SK-MEL-5 (cell line): Measurements from ENCODE around the gene CABLES1. TPM values are rescaled to one million over a fixed set of nuclear protein-coding genes. Genes with fewer than 3 reads are reported as not detected.
"Not testable (repeated sequence)": the region's sequence is repeated elsewhere in the genome, so short reads cannot be mapped to it uniquely, and the experiment has no call there.

ENCODE experiments used
- DNase-seq: peaks from one replicate; pipeline ENCODE4 v3.0.0-alpha.2; 2016; ENCODE audit warnings: low read depth, low spot score
- in situ Hi-C: cut with HindIII; loops from 2 replicates; pipeline ENCODE4 v1.10.0; 2016; ENCODE audit warnings: low sequenced_read_pairs, high pct_unique_total_duplicates, low pct_unique_long_range_greater_than_20kb
- polyA plus RNA-seq, 2 experiments: library from polyadenylated mRNA; depleted of rRNA; stranded (reverse); fragments of >200 nt; gene quantifications; 2 replicates each; pipeline ENCODE4 v1.2.3, GENCODE V29; 2015
- total RNA-seq: library from RNA; depleted of rRNA; stranded (reverse); fragments of >200 nt; shearing (Covaris generic); gene quantifications from 2 replicates; pipeline ENCODE4 v1.2.3, GENCODE V29; 2014; rRNA removed

Gene CABLES1, protein sequence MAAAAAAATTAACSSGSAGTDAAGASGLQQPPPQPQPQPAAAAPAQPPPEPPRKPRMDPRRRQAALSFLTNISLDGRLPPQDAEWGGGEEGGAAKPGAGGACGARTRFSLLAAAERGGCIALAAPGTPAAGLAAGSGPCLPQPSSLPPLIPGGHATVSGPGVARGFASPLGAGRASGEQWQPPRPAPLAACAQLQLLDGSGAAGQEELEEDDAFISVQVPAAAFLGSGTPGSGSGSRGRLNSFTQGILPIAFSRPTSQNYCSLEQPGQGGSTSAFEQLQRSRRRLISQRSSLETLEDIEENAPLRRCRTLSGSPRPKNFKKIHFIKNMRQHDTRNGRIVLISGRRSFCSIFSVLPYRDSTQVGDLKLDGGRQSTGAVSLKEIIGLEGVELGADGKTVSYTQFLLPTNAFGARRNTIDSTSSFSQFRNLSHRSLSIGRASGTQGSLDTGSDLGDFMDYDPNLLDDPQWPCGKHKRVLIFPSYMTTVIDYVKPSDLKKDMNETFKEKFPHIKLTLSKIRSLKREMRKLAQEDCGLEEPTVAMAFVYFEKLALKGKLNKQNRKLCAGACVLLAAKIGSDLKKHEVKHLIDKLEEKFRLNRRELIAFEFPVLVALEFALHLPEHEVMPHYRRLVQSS
- total RNA-seq, result 101 and 133 TPM in 2 replicates
- 73.5 and 89.4 TPM in 2 replicates for polyA plus RNA-seq (2015; cell fraction: cytosol; rRNA removed)
- polyA plus RNA-seq (2015; cell fraction: nucleus; rRNA removed), result 59.5 and 63.6 TPM in 2 replicates

DNA sequence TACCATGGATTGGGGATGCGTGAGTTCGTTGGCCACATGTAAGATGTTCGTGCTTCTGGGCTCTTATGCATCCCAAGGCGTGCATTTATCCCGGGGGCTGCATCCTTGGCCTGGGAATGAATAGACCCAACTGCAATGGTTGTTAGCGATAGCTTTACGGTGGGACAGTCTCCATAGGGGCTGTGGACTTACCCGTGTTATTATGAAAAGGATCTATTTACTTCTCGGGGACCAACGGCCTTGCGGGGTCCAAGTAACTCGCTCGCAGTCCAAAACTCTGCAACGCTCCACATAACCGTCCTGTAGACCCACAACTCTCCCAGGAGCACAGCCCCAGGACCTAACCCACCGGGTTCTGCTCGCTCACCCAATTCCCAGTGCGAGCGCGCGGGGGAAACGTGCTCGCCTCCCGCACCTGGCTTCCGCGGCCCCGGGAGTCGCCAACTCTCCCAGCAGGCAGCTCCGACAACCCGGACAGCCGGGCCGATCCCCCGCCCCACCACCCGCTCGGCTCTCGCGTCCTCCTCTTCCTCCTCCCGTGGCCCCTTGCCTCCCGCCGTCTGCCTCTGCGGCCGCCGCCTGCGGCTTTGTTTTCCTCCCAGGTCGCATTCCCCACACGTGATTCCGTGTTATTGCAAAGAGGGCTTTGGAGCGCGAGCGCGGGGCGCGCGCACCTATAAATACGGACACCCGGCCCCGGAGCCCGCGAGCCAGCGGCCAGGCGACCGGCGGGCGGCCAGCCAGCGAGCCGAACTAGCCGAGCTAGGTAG is at the start of gene CABLES1:
TSS of gene CABLES1 (plus strand) at position 706 of the 770 bp plus-strand sequence. CDS start 278 bp downstream, outside the sequence.
- in situ Hi-C loops, result no loop called here
- DNase-seq, result peak; percentile 75

GRCh38 chr18:23087352-23087751 is 47.9 kb upstream of the CABLES1 start:
- DNase-seq, result no peak
- in situ Hi-C loops, result no loop called here

- no peak for DNase-seq
- in situ Hi-C loops, result no loop called here
Measured at GRCh38 chr18:23088310-23088709, 47.0 kb upstream of the CABLES1 start.

- in situ Hi-C loops, DNase-seq: not testable (repeated sequence)
Measured at GRCh38 chr18:23091017-23091993, 44.0 kb upstream of the CABLES1 start.

DNA sequence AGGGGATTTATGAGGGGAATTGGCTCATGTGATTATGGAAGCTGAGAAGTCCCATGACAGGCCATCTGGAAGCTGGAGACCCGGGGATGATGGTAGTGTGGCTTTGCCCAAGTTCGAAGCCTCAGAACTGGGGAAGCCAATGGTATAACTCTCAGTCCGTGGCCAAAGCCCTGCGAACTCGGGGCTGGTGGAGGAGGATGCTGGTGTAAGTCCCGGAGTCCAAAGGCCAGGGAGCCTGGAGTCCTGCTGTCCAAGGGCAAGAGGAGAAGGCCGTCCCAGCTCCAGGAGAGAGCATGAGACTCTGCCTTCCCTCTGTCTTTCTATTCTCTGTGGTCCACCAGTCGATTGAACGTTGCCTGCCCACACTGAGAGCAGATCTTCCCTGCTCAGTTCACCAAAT is 43.2 kb upstream of the CABLES1 start:
- no peak for DNase-seq
- in situ Hi-C loops, result no loop called here

DNA sequence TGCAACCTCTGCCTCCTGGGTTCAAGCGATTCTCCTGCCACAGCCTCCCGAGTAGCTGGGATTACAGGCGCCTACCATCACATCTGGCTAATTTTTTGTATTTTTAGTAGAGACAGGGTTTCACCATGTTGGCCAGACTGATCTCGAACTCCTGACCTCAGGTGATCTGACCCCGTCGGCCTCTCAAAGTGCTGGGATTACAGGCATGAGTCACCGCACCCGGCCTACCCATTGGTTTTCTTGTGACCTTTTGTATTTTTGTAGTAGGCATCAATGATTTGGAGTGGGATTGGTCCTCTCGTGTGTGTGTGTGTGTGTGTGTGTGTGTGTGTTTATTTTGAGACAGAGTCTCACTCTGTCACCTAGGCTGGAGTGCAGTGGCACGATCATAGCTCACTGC is 42.2 kb upstream of the CABLES1 start:
- in situ Hi-C loops, DNase-seq: not testable (repeated sequence)

- no peak for DNase-seq
- in situ Hi-C loops, result no loop called here
Measured at GRCh38 chr18:23093772-23094171, 41.5 kb upstream of the CABLES1 start.

- in situ Hi-C loops, result no loop called here
Measured at GRCh38 chr18:23094411-23095190, 40.7 kb upstream of the CABLES1 start.

DNA sequence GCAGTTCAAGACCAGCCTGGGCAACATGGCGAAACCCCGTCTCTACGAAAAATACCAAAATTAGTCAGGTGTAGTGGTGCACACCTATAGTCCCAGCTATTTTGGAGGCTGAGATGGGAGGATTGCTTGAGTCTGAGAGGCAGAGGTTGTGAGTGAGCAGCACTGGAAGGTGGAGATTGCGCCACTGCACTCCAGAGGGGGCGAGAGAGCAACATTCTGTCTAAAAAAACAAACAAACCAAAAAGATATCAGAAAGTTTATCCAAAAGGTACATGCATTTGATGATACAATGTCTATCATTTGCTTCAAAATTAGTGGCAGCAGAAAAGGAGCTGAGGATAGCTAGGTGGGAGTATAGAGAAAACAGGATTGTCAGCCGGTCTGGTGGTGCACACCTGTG is 39.8 kb upstream of the CABLES1 start:
- in situ Hi-C loops, result no loop called here
- DNase-seq, result no peak

More at GRCh38 chr18:23094411-23095190, 40.7 kb upstream of the CABLES1 start:
- no peak for DNase-seq

- in situ Hi-C loops, DNase-seq: not testable (repeated sequence)
Measured at GRCh38 chr18:23097016-23097415, 38.3 kb upstream of the CABLES1 start.

- in situ Hi-C loops, result no loop called here
- no peak for DNase-seq
Measured at GRCh38 chr18:23099621-23100020, 35.7 kb upstream of the CABLES1 start.

DNA sequence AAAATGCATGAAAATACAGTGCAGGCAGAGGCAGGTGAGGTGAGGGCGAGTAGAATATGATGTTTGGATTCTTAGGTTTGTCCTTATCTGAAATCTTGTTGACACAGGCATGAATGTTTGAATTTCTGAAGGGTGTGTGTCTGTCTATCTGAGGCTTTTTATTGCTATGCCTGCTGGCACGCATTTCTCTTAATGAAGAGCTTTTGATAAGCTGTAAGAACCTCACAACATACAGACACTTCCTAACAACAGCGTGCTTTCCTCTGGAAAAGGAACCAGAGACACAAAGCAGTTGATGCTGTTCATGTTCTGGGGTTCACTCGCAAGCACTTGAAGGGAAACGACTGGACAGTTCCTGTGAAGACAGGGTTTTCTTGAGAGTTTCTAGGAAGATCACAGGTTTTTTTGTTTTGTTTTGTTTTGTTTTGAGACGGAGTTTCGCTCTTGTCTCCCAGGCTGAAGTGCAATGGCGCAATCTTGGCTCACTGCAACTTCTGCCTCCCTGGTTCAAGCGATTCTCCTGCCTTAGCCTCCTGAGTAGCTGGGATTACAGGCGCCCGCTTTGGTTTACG is 33.3 kb upstream of the CABLES1 start:
- no peak for DNase-seq
- in situ Hi-C loops, result no loop called here

- no peak for DNase-seq
- in situ Hi-C loops, result no loop called here
Measured at GRCh38 chr18:23102493-23103261, 32.6 kb upstream of the CABLES1 start.

DNA sequence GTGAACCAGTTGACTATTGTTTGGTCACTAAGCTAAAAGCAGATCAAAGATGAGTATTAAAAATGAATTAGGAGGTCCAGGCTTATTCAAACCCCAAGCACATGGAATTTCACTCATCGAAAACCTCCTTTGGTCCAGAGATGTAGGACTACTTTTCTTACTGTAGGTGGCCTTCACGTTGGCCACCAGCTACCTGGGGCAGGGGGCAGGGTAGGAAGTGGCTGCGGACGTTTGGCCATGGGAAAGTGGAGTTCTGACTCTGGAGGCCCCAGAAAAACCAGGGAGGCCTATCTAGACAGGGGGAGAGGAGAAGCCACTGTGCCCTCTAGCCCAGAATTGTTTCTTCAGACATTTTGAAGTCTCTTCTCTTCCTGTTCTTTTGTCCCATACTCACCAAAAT is 31.8 kb upstream of the CABLES1 start:
- no peak for DNase-seq
- in situ Hi-C loops, result no loop called here

GRCh38 chr18:23105030-23105429 is 30.3 kb upstream of the CABLES1 start:
- in situ Hi-C loops, result no loop called here

More at GRCh38 chr18:23105030-23105429, 30.3 kb upstream of the CABLES1 start:
- no peak for DNase-seq
